Neural progenitor cell (in vitro differentiated cells): ENCODE measurements around the gene ITFG1. TPM values are rescaled to one million over a fixed set of nuclear protein-coding genes. Genes with fewer than 3 reads are reported as not detected.

ENCODE experiments used
- DNase-seq: peaks from one replicate; pipeline ENCODE4 v3.0.0-alpha.2; 2016; ENCODE audit warnings: low spot score
- H2AFZ ChIP-seq: fragments of 200-600 bp; sonication (generic); replicated peaks from 2 replicates; pipeline ENCODE4 v1.6.1; 2016; ENCODE audit warnings: antibody characterized with exemption
- H3F3A ChIP-seq: fragments of 200-600 bp; sonication (generic); 2 replicates; pipeline ENCODE4 v1.6.1; 2016; ENCODE audit warnings: antibody characterized with exemption, low read depth
- H3K27ac ChIP-seq: fragments of 200-600 bp; sonication (generic); 2 replicates; pipeline ENCODE4 v1.5.1; 2016; ENCODE audit warnings: mild to moderate bottlenecking
- H3K27me3 ChIP-seq: fragments of 200-600 bp; sonication (generic); 2 replicates; pipeline ENCODE4 v1.6.1; 2016; ENCODE audit warnings: mild to moderate bottlenecking, moderate library complexity
- H3K36me3 ChIP-seq: fragments of 200-600 bp; sonication (generic); 2 replicates; pipeline ENCODE4 v1.5.1; 2016
- H3K4me1 ChIP-seq: fragments of 200-600 bp; sonication (generic); 2 replicates; pipeline ENCODE4 v1.6.1; 2016; ENCODE audit warnings: mixed run types
- H3K4me2 ChIP-seq: fragments of 200-600 bp; sonication (generic); 2 replicates; pipeline ENCODE4 v1.6.1; 2016
- H3K4me3 ChIP-seq: fragments of 200-600 bp; sonication (generic); 2 replicates; pipeline ENCODE4 v1.5.1; 2016
- H3K79me2 ChIP-seq: fragments of 200-600 bp; sonication (generic); 2 replicates; pipeline ENCODE4 v1.6.1; 2016; ENCODE audit warnings: low read depth
- H3K9ac ChIP-seq: fragments of 200-600 bp; sonication (generic); 2 replicates; pipeline ENCODE4 v1.6.1; 2016
- H3K9me3 ChIP-seq: fragments of 200-600 bp; sonication (generic); 2 replicates; pipeline ENCODE4 v1.5.1; 2016; ENCODE audit warnings: low read depth
- H4K20me1 ChIP-seq: fragments of 200-600 bp; sonication (generic); 2 replicates; pipeline ENCODE4 v1.6.1; 2016; ENCODE audit warnings: low read depth
- H3K27ac Mint-ChIP-seq: 3 replicates; pipeline ENCODE4 v1.8.0; 2021; ENCODE audit warnings: mixed read lengths
- H3K27me3 Mint-ChIP-seq: 2 replicates; pipeline ENCODE4 v1.8.0; 2022; ENCODE audit warnings: low read depth, mild to moderate bottlenecking, inconsistent platforms, moderate library complexity, mixed read lengths; ENCODE audit not compliant: insufficient read depth
- H3K36me3 Mint-ChIP-seq: 3 replicates; pipeline ENCODE4 v1.8.0; 2021; ENCODE audit warnings: mixed read lengths
- H3K4me1 Mint-ChIP-seq: 3 replicates; pipeline ENCODE4 v1.8.0; 2021; ENCODE audit warnings: mixed read lengths
- H3K4me3 Mint-ChIP-seq: 3 replicates; pipeline ENCODE4 v1.8.0; 2021; ENCODE audit warnings: mild to moderate bottlenecking, moderate library complexity, mixed read lengths
- H3K9me3 Mint-ChIP-seq: 3 replicates; pipeline ENCODE4 v1.8.0; 2020; ENCODE audit warnings: mixed read lengths
- EZH2 ChIP-seq: fragments of 200-600 bp; sonication (generic); IDR thresholded peaks from 2 replicates; pipeline ENCODE4 v1.6.1; 2017; ENCODE audit warnings: antibody characterized with exemption, mild to moderate bottlenecking, moderate library complexity
- EZH2phosphoT487 ChIP-seq: fragments of 200-600 bp; sonication (generic); IDR thresholded peaks from 2 replicates; pipeline ENCODE4 v1.6.1; 2017; ENCODE audit warnings: antibody characterized with exemption
- total RNA-seq: library from RNA; depleted of rRNA; stranded (reverse); fragments of >200 nt; gene quantifications from 2 replicates; pipeline ENCODE4 v1.2.3, GENCODE V29; 2015; ENCODE audit warnings: low replicate concordance
- TF ChIP-seq, protein P1 (sequence below): fragments of 200-600 bp; sonication (generic); IDR thresholded peaks from 2 replicates; pipeline ENCODE4 v1.5.1; 2017; ENCODE audit warnings: antibody characterized with exemption, mild to moderate bottlenecking

Gene ITFG1
- total RNA-seq, 1 donor from 2014 or later: 61.8 TPM

DNA sequence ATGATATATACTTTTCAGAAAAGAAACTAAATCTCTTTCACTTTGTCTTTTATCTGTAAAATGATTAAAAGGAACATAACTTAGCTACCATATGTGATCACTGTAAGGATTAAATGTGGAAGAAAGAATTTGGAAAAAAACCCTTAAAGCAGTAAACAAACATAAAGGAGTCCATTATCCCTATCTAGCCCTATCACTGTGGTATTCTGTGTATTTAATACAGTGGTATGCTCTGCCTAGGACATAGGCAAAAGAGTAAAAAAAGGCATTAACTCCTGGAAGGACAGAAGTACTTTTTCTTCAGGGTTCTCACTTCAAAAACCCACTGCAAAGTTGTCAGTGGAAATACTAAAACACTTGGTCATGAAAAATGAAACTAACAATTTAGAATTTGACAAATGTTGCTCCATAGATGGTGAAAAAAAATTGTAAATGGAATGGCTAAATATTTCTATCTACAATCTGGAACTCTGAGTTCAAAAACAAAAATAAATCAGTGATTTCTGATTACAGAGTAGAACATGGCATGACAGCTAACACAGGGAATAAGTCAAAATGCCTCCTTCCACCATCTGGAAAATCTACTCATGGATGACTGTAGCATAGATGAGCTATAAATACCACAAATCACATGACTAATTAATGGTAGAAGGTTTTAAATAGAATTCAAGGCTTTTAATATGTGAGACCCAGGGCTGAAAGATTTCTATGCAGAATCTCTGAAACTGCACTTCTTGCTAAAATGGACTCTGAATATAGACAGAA, 140.1 kb downstream of the ITFG1 start:
- Histone ChIP-seq H3F3A (no peaks in the 10 kb centered on the region), H3K4me3 (no peak overlapping the region), H2AFZ (no peak overlapping the region), H3K36me3 (no peaks in the 10 kb centered on the region), H3K27me3 (no peaks in the 10 kb centered on the region), H3K9me3 (no peaks in the 10 kb centered on the region), H3K27ac (no peak overlapping the region), H3K4me1 (no peaks in the 10 kb centered on the region), H3K4me2 (no peak overlapping the region), H3K79me2 (no peaks in the 10 kb centered on the region), H4K20me1 (no peaks in the 10 kb centered on the region), H3K9ac (no peak overlapping the region)
- peaks cover under 1% of the 10 kb centered on the region for H3K9me3 Mint-ChIP-seq
- H3K27ac Mint-ChIP-seq: no peak overlapping the region
- no peak overlapping the region for H3K4me3 Mint-ChIP-seq
- peaks cover 12% of the 10 kb centered on the region for H3K4me1 Mint-ChIP-seq
- no peak for DNase-seq
- H3K27me3 Mint-ChIP-seq: no peaks in the 10 kb centered on the region
- no peak for TF ChIP-seq EZH2
- TF ChIP-seq, protein P1, sequence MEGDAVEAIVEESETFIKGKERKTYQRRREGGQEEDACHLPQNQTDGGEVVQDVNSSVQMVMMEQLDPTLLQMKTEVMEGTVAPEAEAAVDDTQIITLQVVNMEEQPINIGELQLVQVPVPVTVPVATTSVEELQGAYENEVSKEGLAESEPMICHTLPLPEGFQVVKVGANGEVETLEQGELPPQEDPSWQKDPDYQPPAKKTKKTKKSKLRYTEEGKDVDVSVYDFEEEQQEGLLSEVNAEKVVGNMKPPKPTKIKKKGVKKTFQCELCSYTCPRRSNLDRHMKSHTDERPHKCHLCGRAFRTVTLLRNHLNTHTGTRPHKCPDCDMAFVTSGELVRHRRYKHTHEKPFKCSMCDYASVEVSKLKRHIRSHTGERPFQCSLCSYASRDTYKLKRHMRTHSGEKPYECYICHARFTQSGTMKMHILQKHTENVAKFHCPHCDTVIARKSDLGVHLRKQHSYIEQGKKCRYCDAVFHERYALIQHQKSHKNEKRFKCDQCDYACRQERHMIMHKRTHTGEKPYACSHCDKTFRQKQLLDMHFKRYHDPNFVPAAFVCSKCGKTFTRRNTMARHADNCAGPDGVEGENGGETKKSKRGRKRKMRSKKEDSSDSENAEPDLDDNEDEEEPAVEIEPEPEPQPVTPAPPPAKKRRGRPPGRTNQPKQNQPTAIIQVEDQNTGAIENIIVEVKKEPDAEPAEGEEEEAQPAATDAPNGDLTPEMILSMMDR: no peak
- no peak for TF ChIP-seq EZH2phosphoT487
- H3K36me3 Mint-ChIP-seq: no peaks in the 10 kb centered on the region

DNA sequence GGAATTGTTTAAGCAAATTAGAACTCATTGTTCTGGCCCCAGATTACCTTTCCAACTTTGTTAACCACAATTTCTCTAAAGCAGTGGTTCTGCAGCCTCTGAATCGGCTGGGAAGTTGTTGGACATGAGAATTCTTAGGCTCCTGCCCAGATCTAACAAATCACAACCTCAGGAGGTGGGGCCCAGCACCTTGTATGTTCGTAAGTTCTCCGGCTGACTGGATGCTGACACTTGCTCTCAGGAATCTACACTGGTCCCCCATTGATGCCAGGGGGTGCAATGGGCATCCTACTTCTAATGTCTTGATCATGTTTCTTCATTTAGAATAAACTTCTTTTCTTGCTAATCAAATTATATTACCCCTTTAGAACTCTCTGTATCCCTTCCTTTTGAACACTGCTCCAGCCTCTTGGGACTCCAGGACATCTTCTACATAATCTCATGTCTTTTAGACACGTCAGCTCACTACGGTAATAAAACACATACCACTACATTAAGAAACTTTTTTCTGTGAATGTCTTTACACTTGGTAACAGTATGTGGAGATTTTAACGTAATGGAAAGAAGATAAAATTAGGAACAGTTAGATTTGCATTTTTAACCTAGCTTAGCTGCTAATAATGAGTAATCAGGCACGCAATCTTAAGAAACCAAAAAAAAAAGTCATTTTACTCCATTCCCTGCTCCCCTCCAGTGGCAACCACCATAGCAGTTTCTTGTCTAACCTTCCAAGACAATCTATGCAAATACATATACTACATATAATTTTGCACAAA, 143.2 kb downstream of the ITFG1 start:
- Mint-ChIP-seq H3K27ac (no peak overlapping the region), H3K4me3 (no peak overlapping the region)

DNA sequence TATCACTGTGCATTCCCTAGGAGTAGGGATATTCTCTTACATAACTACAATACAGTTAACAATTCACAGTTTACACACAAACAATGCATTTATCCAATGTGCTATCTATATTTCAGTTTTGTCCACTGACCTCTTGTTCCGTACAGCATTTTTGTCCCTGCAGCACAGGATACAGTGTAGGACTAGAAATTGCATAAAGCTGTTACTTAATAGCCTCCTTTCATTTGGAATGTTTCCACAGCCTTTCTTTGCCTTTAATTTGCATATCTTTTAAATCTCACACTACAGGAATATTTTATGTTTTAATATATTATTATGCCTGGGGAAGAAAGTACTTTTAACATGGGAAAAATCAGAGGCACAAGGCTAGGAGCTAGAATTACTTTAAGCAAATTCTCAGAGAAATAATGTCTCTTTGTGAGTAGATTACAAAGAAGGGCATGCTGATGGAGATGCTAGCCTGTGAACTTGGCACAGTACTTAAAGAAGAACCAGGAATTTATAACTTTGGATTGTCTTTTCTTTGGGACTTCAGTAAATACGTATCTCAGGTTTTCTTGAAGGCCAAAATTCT, 144.3 kb downstream of the ITFG1 start:
- H3K9ac ChIP-seq: no peak overlapping the region
- no peak overlapping the region for H3K27ac ChIP-seq
- no peaks in the 10 kb centered on the region for H3K4me1 ChIP-seq
- H3K4me3 ChIP-seq: no peak overlapping the region
- H3K27me3 ChIP-seq: no peaks in the 10 kb centered on the region
- H3K79me2 ChIP-seq: no peaks in the 10 kb centered on the region
- no peaks in the 10 kb centered on the region for H4K20me1 ChIP-seq
- H3K36me3 ChIP-seq: no peaks in the 10 kb centered on the region
- TF ChIP-seq EZH2 (no peak), EZH2phosphoT487 (no peak)
- TF ChIP-seq, protein P1: no peak
- no peaks in the 10 kb centered on the region for H3F3A ChIP-seq
- Mint-ChIP-seq H3K4me3 (no peak overlapping the region), H3K36me3 (no peaks in the 10 kb centered on the region), H3K27me3 (no peaks in the 10 kb centered on the region), H3K4me1 (peaks cover 18% of the 10 kb centered on the region), H3K9me3 (no peaks in the 10 kb centered on the region), H3K27ac (no peak overlapping the region)
- H3K4me2 ChIP-seq: no peak overlapping the region
- H2AFZ ChIP-seq: no peak overlapping the region
- H3K9me3 ChIP-seq: no peaks in the 10 kb centered on the region
- DNase-seq: no peak

More for the DNA sequence above, 143.2 kb downstream of the ITFG1 start:
- no peak overlapping the region for H3K4me3 ChIP-seq
- H3K4me2 ChIP-seq: no peak overlapping the region
- H4K20me1 ChIP-seq: no peaks in the 10 kb centered on the region
- Mint-ChIP-seq H3K9me3 (no peaks in the 10 kb centered on the region), H3K27me3 (no peaks in the 10 kb centered on the region), H3K4me1 (peaks cover 12% of the 10 kb centered on the region), H3K36me3 (no peaks in the 10 kb centered on the region)
- H3F3A ChIP-seq: no peaks in the 10 kb centered on the region
- H3K27ac ChIP-seq: no peak overlapping the region
- H3K4me1 ChIP-seq: no peaks in the 10 kb centered on the region
- H3K79me2 ChIP-seq: no peaks in the 10 kb centered on the region
- TF ChIP-seq EZH2 (no peak), EZH2phosphoT487 (no peak)
- TF ChIP-seq, protein P1: no peak
- no peaks in the 10 kb centered on the region for H3K27me3 ChIP-seq
- H2AFZ ChIP-seq: no peak overlapping the region
- no peaks in the 10 kb centered on the region for H3K9me3 ChIP-seq
- no peak for DNase-seq
- no peak overlapping the region for H3K9ac ChIP-seq
- H3K36me3 ChIP-seq: no peaks in the 10 kb centered on the region
